HepG2 (cell line): ENCODE results near the gene CCDC74A. TPM values are rescaled to one million over a fixed set of nuclear protein-coding genes. Genes with fewer than 3 reads are reported as not detected.
"Not testable (repeated sequence)": the region's sequence is repeated elsewhere in the genome, so short reads cannot be mapped to it uniquely, and the experiment has no call there.

Source experiments
- ATAC-seq: fragments of 200-7000 bp; cut with Tn5 transposase; 3 replicates; pipeline ENCODE4 v1.9.1; 2020; ENCODE audit warnings: mild to moderate bottlenecking, moderate library complexity
- BruUV-seq: library from RNA; stranded (reverse); fragments of 400-500 nt; replicated peaks from 2 replicates; lab custom pipeline; 2021; lab: Mats Ljungman, UMichigan
- CTCF ChIA-PET: fragments of 300-600 bp; formaldehyde crosslinking; extraction: SDS; loops from one replicate; lab custom pipeline; 2021; ENCODE audit warnings: low total read pairs, inconsistent platforms, low intra/inter-chr PET ratio; lab: Yijun Ruan, JAX
- POLR2A ChIA-PET: fragments of 350-600 bp; sonication (Branson Sonifier 250); formaldehyde crosslinking; loops from one replicate; lab custom pipeline; 2020; ENCODE audit warnings: antibody characterized with exemption, inconsistent platforms; lab: Yijun Ruan, JAX
- DNase-seq: peaks from one replicate; pipeline ENCODE4 v3.0.0-alpha.2; 2015; ENCODE audit warnings: low spot score
- FAIRE-seq: peaks from 3 replicates; lab custom pipeline; 2011; peaks lifted over from hg19 to GRCh38; lab: Jason Lieb, UNC
- H2AFZ ChIP-seq: one replicate; pipeline ENCODE4 v1.6.1; 2011; ENCODE audit warnings: low read length, inconsistent platforms
- H3K27ac ChIP-seq: fragments of 300-600 bp; 3 replicates; pipeline ENCODE4 v1.8.0; 2011; ENCODE audit warnings: mixed run types, mild to moderate bottlenecking, mixed read lengths, low read length, inconsistent platforms; ENCODE audit not compliant: insufficient read depth; ENCODE audit errors: extremely low read length
- H3K27me3 ChIP-seq, 2 experiments: fragments of 200-600 bp in 1 of 2; 2 replicates in 1 of 2; 3 replicates in 1 of 2; pipeline versions ENCODE4 v1.6.0 to v1.8.0; 2011; ENCODE audit warnings: low read length in 2 of 2, mild to moderate bottlenecking in 2 of 2, moderate library complexity in 2 of 2, inconsistent platforms in 1 of 2; ENCODE audit not compliant: insufficient read depth in 2 of 2, control insufficient read depth in 1 of 2
- H3K36me3 ChIP-seq, 2 experiments: fragments of 200-600 bp in 1 of 2; replicated peaks in 1 of 2; 2 replicates in 1 of 2; 3 replicates in 1 of 2; pipeline versions ENCODE4 v1.5.1 to v1.8.0; 2011; ENCODE audit warnings: low read length in 2 of 2, inconsistent platforms in 1 of 2; ENCODE audit not compliant: insufficient read depth in 2 of 2, control insufficient read depth in 1 of 2
- H3K4me1 ChIP-seq: 2 replicates; pipeline ENCODE4 v1.5.1; 2012; ENCODE audit warnings: low read length, inconsistent platforms; ENCODE audit not compliant: insufficient read depth
- H3K4me2 ChIP-seq: 2 replicates; pipeline ENCODE4 v1.6.0; 2011; ENCODE audit warnings: low read depth, low read length, inconsistent platforms
- H3K4me3 ChIP-seq, 3 experiments: fragments of 200-600 bp in 1 of 3; sonication (generic), shearing (Covaris generic) in 1 of 3; replicated peaks in 1 of 3; 2 replicates each; pipeline ENCODE4 v1.5.1; 2011 to 2016; ENCODE audit warnings: low read length in 3 of 3, inconsistent platforms in 2 of 3, low read depth in 2 of 3, mild to moderate bottlenecking in 2 of 3, control low read depth in 1 of 3, mixed read lengths in 1 of 3; ENCODE audit not compliant: insufficient read depth in 1 of 3
- H3K79me2 ChIP-seq: one replicate; pipeline ENCODE4 v1.6.1; 2011; ENCODE audit warnings: low read length, inconsistent platforms; ENCODE audit not compliant: insufficient read depth
- H3K9ac ChIP-seq: 2 replicates; pipeline ENCODE4 v1.6.0; 2011; ENCODE audit warnings: mild to moderate bottlenecking, low read depth, low read length, inconsistent platforms; ENCODE audit not compliant: insufficient read depth
- H3K9me3 ChIP-seq: 2 replicates; pipeline ENCODE4 v1.5.1; 2012; ENCODE audit warnings: mild to moderate bottlenecking, low read length
- H4K20me1 ChIP-seq: 2 replicates; pipeline ENCODE4 v1.6.0; 2011; ENCODE audit warnings: inconsistent platforms, mild to moderate bottlenecking, low read length, moderate library complexity; ENCODE audit not compliant: insufficient read depth
- KLF6 ChIP-seq: IDR thresholded peaks from 2 replicates; pipeline ENCODE4 v1.8.0; 2016; ENCODE audit warnings: missing biosample characterization, missing genetic modification reagents
- MYPOP ChIP-seq: sonication (generic); formaldehyde crosslinking; IDR thresholded peaks from 2 replicates; pipeline ENCODE4 v1.8.1; 2023; ENCODE audit warnings: mild to moderate bottlenecking, moderate library complexity, missing genetic modification reagents
- RNF2 ChIP-seq: fragments of 450-650 bp; conservative IDR thresholded peaks from 2 replicates; pipeline ENCODE4 v1.6.1; 2016; ENCODE audit warnings: low read depth
- ZNF468 ChIP-seq: sonication (generic); formaldehyde crosslinking; IDR thresholded peaks from 2 replicates; pipeline ENCODE4 v1.8.0; 2022; ENCODE audit warnings: mild to moderate bottlenecking, moderate library complexity, missing genetic modification reagents
- WGBS: methylation state at CpG from one replicate; pipeline ENCODE4 v1.1.6; 2017; ENCODE audit warnings: low lambda C conversion rate; 5-methylcytosine and 5-hydroxymethylcytosine counted together
- in situ Hi-C: cut with HindIII; loops from 2 replicates; pipeline ENCODE4 v1.10.0; 2017; ENCODE audit warnings: low pct_unique_long_range_greater_than_20kb; ENCODE audit not compliant: extremely low pct_ligation_motif_present
- intact Hi-C: fragments of 100-400 bp; cut with micrococcal nuclease; formaldehyde crosslinking; loops from one replicate; pipeline ENCODE4 v1.10.0; 2022; ENCODE audit not compliant: unreplicated experiment
- polyA plus RNA-seq, 8 experiments: library from polyadenylated mRNA; depleted of rRNA in 3 of 8; stranded (reverse) in 7 of 8; unstranded in 1 of 8; fragments of >200 nt; fragmentation: Illumina TruSeq in 4 of 8; extraction: Trizol in 4 of 8; gene quantifications; 2 replicates each; pipeline versions ENCODE4 v1.2.1 to v1.2.3, GENCODE V29; 2011 to 2016; ENCODE audit warnings: low read depth in 4 of 8, missing spikeins in 1 of 8, mixed read lengths in 1 of 8; ENCODE audit not compliant: insufficient read depth in 1 of 8
- total RNA-seq, 5 experiments: library from RNA; depleted of rRNA; stranded (reverse); fragments of >200 nt; fragmentation: Illumina TruSeq; extraction: Trizol; gene quantifications; 2 replicates each; pipeline ENCODE4 v1.2.3, GENCODE V29; 2016; ENCODE audit warnings: low read depth in 1 of 5

Gene CCDC74A
- total and polyA plus RNA-seq, 2 of the 13 experiments (the other 11 are each of a cell fraction or from before 2014, with no cell fraction given), result 0.15 to 0.17 TPM

GRCh38 chr2:131538856-131539255 lies 11.2 kb downstream of the CCDC74A start:
- in situ Hi-C loops, H3K36me3 ChIP-seq, H3K79me2 ChIP-seq, ATAC-seq, intact Hi-C loops, CTCF ChIA-PET, FAIRE-seq, H3K4me2 ChIP-seq, H2AFZ ChIP-seq, H3K4me1 ChIP-seq, H3K9me3 ChIP-seq, BruUV-seq, DNase-seq, POLR2A ChIA-PET, H3K9ac ChIP-seq, H3K27ac ChIP-seq, H3K4me3 ChIP-seq, H4K20me1 ChIP-seq: not testable (repeated sequence)
- H3K27me3 ChIP-seq, result peaks cover 0 to 14% of the 10 kb centered on the region in 2 experiments; a peak in 2 of 5 replicates
- 53% methylated on average over 13 of the region's 13 CpGs for WGBS

GRCh38 chr2:131542438-131543384 lies 15.0 kb downstream of the CCDC74A start:
- intact Hi-C loops, result no loop called here
- WGBS, result 60% methylated on average over 24 of the region's 24 CpGs
- POLR2A ChIA-PET, result no interaction called here

More at GRCh38 chr2:131542438-131543384, 15.0 kb downstream of the CCDC74A start:
- ATAC-seq, result no peak
- no peak for DNase-seq
- no peak overlapping the region for H3K4me3 ChIP-seq
- no peaks in the 10 kb centered on the region for H3K79me2 ChIP-seq
- no peak overlapping the region for H3K4me2 ChIP-seq
- H3K36me3 ChIP-seq, result no peaks in the 10 kb centered on the region
- FAIRE-seq, result no peak
- in situ Hi-C loops, result no loop called here
- H4K20me1 ChIP-seq, result no peaks in the 10 kb centered on the region
- H3K27me3 ChIP-seq, result peaks cover 0 to 11% of the 10 kb centered on the region in 2 experiments; a peak in 3 of 5 replicates
- BruUV-seq, result no TSS peak
- H2AFZ ChIP-seq, result no peak overlapping the region
- TF ChIP-seq KLF6 (CRISPR knock-in tag) (no peak), MYPOP (CRISPR knock-in tag) (no peak), RNF2 (no peak), ZNF468 (CRISPR knock-in tag) (no peak)
- H3K9me3 ChIP-seq, result no peaks in the 10 kb centered on the region
- CTCF ChIA-PET, result no interaction called here
- no peak overlapping the region for H3K27ac ChIP-seq
- H3K9ac ChIP-seq, result no peak overlapping the region
- no peaks in the 10 kb centered on the region for H3K4me1 ChIP-seq
